Stimulated activated CD8-positive, alpha-beta memory T cell treated with anti-CD3 and anti-CD28 coated beads, Interleukin-7, amount 100 ng/mL, for 1 hour (primary cell): ENCODE measurements around the gene USP15.

ENCODE experiments used
- DNase-seq, 2 donors: peaks; one replicate each; pipeline ENCODE4 v3.0.0-alpha.2; 2020; ENCODE audit warnings: low read depth in 2 of 2

The USP15 gene

DNA sequence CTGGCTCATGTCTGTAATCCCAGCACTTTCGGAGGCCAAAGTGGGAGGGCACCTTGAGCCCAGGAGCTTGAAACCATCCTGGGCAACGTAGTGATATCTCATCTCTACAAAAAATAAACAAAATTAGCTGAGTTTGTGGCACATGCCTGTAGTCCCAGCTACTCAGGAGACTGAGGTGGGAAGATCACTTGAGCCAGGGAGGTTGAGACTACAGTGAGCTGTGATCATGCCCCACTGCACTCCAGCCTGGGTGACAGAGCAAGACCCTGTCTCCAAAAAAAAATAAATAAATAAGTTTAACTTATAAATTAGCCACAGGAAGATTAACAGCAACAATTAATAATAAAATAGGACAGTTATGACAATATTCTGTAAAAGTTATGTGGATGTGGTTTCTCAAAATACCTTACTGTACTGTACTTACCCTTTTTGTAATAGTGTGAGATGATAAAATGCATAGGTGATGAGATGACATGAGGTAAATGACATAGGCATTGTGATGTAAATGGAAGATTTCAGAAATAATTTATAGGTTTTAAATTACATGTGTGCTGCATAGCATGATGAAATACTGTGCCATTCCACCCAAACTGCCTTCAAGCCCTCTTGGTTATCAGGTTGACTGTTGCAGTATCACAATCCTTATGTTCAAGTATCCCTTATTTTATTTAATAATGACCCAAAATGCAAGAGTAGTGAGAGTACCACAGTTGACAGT is 22.0 kb downstream of the USP15 start:
- no peak for DNase-seq

DNA sequence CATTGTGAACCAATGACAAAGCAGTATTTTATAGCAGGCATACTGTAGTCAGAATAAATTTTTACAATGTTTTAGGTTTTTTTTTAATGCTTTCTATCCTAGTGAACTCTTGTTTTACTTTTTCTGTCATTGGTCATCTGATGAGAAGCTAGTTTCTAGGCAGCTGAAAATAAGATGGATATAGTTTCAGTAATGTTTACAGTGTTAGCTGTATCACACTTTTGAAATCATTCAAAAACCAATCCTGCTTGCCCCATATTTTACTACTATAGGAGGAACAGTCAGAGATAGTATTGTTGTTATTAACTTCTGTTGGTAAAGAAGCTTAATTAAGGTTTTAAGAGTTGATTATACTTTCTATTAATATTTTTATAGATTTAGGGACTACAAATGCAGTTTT is 24.5 kb downstream of the USP15 start:
- no peak for DNase-seq

DNA sequence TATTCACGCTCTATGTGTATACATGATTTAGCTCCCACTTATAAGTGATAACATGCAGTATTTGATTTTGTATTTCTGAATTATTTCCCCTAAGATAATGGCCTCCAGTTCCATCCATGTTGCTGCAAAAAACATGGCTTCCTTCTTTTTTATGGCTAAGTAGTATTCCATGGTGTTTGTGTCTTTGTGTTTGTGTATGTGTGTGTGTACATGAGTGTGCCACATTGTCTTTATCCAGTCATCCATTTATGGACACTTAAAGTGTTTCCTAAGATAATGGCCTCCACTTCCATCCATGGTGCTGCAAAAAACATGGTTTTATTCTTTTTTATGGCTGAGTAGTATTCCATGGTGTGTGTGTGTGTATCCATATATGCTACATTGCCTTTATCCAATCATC is 25.1 kb downstream of the USP15 start:
- no peak for DNase-seq

DNA sequence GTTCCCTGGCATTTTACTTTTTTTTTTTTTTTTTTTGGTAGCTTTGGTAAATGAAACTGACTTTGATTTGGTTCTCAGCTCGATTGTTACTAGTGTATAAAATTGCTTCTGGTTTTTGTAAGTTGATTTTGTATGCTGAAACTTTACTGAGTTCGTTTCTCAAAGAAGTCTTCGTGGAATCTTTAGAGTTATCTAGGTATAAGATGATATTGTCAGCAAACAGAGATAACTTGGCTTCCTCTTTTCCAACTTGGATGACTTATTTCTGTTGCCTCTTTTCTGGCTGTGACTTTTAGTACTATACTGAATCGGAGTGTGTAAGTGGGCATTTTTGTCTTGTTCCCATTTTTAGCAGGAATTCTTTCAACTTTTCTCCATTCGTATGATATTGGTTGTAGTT is 28.1 kb downstream of the USP15 start:
- no peak for DNase-seq

GRCh38 chr12:62290846-62291245 is 30.6 kb downstream of the USP15 start:
- no peak for DNase-seq

GRCh38 chr12:62291864-62292760 is 31.9 kb downstream of the USP15 start:
- no peak for DNase-seq

GRCh38 chr12:62292761-62293344 is 32.6 kb downstream of the USP15 start:
- DNase-seq = no peak

DNA sequence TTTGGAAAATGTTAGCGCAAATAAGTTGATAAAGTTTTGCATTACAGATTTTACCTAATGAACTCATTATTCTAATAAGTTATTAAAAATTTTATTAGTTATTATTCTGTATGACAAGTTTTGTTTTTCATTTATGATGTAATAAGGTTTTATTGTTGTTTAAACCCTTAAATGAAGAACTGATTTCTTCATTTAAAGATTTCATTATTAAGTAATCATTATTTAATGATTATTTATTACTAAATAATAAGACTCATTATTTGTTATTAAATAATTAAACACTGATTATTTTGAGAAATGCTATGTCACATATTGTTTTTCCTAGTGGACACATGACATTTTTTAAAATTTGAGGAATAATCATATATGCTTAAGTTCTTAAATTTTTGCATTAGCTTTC is 34.2 kb downstream of the USP15 start:
- DNase-seq = no peak

DNA sequence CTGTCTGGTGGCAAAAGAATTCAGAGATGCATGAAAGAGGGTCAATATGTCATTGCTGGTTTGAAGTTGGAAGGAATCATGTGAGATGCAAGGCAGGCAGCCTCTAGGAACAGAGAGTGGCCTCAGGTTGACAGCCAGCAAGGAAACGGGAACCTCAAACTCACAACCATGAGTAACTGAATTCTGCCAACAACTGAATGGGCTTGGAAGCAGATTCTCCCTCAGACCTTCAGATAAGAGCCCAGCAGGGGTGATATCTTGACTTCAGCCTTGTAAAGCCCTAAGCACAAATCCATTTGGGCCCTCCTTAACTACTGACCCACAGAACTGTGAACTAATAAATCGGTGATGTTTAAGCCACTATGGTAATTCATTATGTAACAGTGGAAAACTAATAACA is 35.8 kb downstream of the USP15 start:
- no peak for DNase-seq

DNA sequence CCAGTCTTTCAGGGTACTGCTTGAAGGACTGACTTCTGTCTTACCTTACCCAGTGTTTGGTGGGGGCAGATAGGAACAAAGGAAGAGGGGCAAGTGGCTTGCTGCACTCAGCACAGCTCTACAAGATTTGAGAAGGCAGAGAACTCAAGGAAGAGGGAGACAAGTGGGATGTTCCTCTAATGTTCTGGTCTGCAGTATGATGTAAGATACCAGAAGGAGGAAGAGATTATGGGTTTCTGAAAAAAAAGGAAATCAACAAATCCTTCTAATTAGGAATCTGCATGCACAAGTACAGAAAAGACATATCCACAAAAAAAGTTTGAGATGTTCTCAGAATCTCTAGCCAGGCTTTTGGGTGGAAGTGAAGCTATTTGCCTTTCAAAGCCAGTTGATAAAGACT is 37.1 kb downstream of the USP15 start:
- no peak for DNase-seq

- DNase-seq = no peak
Measured at GRCh38 chr12:62299617-62300016, 39.4 kb downstream of the USP15 start.

DNA sequence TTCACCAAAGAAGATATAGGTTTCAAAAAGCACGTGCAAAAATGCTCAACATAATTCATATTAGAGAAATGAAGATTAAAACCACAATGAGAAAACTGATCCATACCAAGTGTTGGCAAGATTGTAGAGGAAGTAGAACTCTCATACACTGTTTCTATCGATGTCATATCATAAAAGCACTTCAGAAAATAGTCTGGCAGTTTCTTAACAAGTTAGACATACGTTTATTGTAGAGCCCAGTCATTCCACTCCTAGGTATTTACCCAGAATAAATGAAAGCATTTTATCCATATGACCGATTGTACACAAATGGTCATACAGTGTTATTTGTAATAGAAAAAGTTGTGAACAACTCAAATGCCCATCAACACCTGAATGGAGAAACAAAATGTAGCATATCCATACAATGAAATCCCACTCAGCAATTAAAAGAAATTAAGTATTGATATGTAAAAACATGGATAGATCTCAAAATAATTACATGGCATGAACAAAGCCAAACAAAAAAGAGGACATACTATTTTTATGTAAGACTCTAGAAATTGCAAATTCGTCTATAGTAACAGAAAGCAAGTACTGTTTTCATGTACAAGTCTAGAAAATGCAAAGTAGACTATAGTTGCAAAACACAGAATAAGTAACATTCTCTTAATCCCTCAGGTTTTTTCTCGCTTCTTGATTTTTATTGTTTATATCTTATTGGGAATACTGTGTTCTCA is 41.0 kb downstream of the USP15 start:
- no peak for DNase-seq

- DNase-seq = no peak
Measured at GRCh38 chr12:62301799-62302133, 41.6 kb downstream of the USP15 start.

DNA sequence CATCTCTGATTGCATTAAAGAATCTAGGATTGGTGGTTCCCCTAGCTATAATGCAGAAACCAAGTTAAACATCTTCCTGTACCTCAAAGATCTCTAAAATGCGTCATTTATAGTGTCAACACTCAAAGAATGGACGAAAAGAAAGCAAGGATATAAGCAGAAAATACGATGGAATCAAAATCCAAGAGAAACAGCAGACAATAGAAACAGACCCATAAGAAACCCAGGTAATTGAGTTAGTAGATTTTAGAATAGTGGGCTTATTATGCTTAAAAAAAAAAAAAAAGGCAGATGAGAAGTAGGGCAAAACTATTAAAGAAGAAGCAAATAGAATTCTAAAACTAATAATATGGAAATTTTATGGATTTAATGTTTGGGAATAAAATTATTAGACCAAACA is 44.4 kb downstream of the USP15 start:
- no peak for DNase-seq

GRCh38 chr12:62305778-62306177 is 45.6 kb downstream of the USP15 start:
- no peak for DNase-seq

DNA sequence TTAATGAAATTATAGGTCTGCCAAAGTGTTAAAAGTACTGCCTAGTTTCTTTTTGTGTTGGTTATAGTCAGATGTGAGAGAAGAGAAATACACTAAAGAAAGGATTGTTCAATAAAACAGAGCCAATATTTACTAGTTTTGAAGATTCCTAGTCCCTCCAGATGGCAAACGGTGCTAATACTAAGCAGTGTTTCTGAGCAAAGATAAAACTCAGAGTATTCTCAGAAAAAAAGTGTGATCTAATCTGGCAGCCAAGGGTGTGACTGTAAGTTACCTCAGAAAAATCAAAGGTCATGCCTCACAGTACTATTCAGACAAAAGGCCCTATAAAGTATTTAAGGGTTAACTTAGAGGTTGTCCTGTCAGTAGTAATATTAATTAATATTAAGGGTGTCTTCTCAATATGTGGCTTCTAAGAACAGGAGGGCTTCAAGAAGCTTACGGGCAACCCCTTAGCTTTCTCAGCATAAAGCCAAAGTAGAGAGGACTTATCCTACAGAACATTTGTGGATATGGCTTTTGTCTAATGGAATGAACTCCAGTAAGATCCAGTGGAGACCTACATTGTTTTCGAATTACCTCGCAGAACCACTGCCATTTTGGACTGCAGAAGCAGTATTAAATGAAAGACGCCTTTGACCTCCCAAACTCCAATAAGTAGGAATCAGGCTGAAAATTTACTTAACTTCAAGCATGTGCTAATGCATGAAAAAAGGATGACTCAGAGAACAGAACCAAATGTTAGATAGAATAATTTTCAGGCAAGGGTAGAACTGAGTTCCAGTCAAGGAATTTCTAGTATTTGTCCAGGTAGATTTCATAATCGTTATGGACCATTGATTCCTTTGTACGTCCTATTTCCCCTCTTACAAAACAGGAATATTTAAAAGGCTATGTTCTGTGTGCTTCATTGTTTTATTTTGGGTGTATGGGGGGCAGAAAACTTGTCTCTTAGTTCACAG is 46.6 kb downstream of the USP15 start:
- no peak for DNase-seq

GRCh38 chr12:62308201-62308600 is 48.0 kb downstream of the USP15 start:
- no peak for DNase-seq

- no peak for DNase-seq
Measured at GRCh38 chr12:62313727-62314380, 53.6 kb downstream of the USP15 start.

DNA sequence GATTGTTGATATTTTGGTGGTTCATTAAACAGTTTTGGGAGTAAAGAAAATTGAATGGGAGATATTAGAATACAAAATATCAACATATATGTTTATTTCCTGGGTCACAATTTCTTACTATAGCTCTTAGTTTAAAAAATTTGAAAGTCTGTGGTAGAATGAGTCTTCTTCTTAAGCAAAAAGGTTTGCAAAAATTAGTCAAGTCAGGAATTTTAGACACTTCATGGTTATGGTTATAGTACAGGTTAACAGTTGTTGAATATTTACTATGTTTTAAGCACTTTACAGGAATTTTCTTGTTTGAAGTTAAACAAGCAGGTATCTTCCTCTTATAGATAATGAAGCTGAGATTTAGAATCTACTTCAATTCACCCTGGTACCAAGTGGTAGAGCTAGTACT is 56.8 kb downstream of the USP15 start:
- no peak for DNase-seq

DNA sequence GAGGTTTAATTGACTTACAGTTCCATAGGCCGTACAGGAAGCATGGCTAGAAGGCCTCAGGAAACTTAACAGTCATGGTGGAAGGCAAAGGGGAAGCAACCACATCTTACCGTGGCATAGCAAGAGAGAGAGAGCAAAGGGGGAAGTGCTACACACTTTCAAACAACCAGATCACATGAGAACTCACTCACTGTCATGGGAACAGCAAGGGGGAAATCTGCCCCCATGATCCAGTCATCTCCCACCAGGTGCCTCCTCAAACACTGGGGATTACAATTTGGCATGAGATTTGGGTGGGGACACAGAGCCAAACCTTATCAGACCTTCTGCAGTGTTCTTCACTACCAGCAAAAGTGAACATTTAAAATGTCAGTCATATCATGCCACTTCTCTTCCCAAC is 58.9 kb downstream of the USP15 start:
- no peak for DNase-seq

DNA sequence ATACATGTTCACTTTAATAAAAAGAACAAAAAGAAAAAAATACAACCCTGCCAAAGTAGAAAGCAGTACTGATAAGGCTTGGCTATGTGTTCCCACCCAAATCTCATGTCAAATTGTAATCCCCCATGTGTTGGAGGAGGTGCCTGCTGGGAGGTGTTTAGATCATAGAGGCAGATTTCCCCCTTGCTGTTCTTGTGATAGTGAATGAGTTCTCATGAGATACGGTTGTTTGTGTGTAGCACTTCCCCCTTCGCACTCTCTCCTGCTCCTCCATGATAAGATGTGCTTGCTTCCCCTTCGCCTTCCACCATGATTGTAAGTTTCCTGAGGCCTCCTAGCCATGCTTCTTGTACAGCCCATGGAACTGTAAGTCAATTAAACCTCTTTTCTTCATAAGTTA is 59.9 kb downstream of the USP15 start:
- no peak for DNase-seq
